Stimulated activated naive CD8-positive, alpha-beta T cell treated with anti-CD3 and anti-CD28 coated beads, Interleukin-15, Interleukin-2, amounts not matched to agents 100 ng/mL and 50 ng/mL, for 24 hours (primary cell): ENCODE measurements around the gene RIPOR3.
"Not testable (repeated sequence)": the region's sequence is repeated elsewhere in the genome, so short reads cannot be mapped to it uniquely, and the experiment has no call there.

Experiments
- H3K27ac Mint-ChIP-seq: one replicate; pipeline ENCODE4 v1.8.0; 2021; ENCODE audit warnings: mild to moderate bottlenecking, mixed read lengths
- H3K27me3 Mint-ChIP-seq: one replicate; pipeline ENCODE4 v1.8.0; 2021; ENCODE audit warnings: mixed read lengths
- H3K36me3 Mint-ChIP-seq: one replicate; pipeline ENCODE4 v1.8.0; 2021; ENCODE audit warnings: low read depth, mixed read lengths
- H3K4me1 Mint-ChIP-seq: one replicate; pipeline ENCODE4 v1.8.0; 2021; ENCODE audit warnings: low read depth, mixed read lengths
- H3K4me3 Mint-ChIP-seq: one replicate; pipeline ENCODE4 v1.8.0; 2021; ENCODE audit warnings: mild to moderate bottlenecking, mixed read lengths
- H3K9me3 Mint-ChIP-seq: one replicate; pipeline ENCODE4 v1.8.0; 2021; ENCODE audit warnings: mixed read lengths

RIPOR3 gene

GRCh38 chr20:50545126-50545525 lies 146.2 kb downstream of the RIPOR3 start:
- Mint-ChIP-seq H3K27ac (peak overlapping the region; percentile 87), H3K4me3 (no peak overlapping the region)

GRCh38 chr20:50543326-50543725 lies 148.0 kb downstream of the RIPOR3 start:
- Mint-ChIP-seq H3K36me3 (peaks cover 28% of the 10 kb centered on the region), H3K4me1 (peaks cover 48% of the 10 kb centered on the region), H3K4me3 (peak overlapping the region; percentile 10), H3K27ac (peak overlapping the region; percentile 69), H3K9me3 (no peaks in the 10 kb centered on the region), H3K27me3 (no peaks in the 10 kb centered on the region)

More at GRCh38 chr20:50545126-50545525, 146.2 kb downstream of the RIPOR3 start:
- Mint-ChIP-seq H3K27me3 (no peaks in the 10 kb centered on the region), H3K9me3 (no peaks in the 10 kb centered on the region), H3K36me3 (peaks cover 35% of the 10 kb centered on the region), H3K4me1 (peaks cover 40% of the 10 kb centered on the region)

- H3K27me3 Mint-ChIP-seq, result no peaks in the 10 kb centered on the region
- H3K9me3 Mint-ChIP-seq, result no peaks in the 10 kb centered on the region
- H3K4me1 Mint-ChIP-seq, result peaks cover 62% of the 10 kb centered on the region
- peak overlapping the region; percentile 17 for H3K4me3 Mint-ChIP-seq
- H3K27ac Mint-ChIP-seq, result peak overlapping the region; percentile 57
- peaks cover 37% of the 10 kb centered on the region for H3K36me3 Mint-ChIP-seq
Observed at GRCh38 chr20:50541606-50542041, 149.7 kb downstream of the RIPOR3 start.

GRCh38 chr20:50540620-50541605 lies 150.4 kb downstream of the RIPOR3 start:
- Mint-ChIP-seq H3K27me3 (no peaks in the 10 kb centered on the region), H3K27ac (peak overlapping the region; percentile 57), H3K9me3 (no peaks in the 10 kb centered on the region), H3K36me3 (peaks cover 29% of the 10 kb centered on the region), H3K4me3 (peak overlapping the region; percentile 17), H3K4me1 (peaks cover 69% of the 10 kb centered on the region)

- H3K27me3 Mint-ChIP-seq, H3K4me3 Mint-ChIP-seq, H3K9me3 Mint-ChIP-seq: not testable (repeated sequence)
- Mint-ChIP-seq H3K27ac (peak overlapping the region; percentile 14), H3K4me1 (peaks cover 78% of the 10 kb centered on the region), H3K36me3 (peaks cover 27% of the 10 kb centered on the region)
Observed at GRCh38 chr20:50539798-50540197, 151.5 kb downstream of the RIPOR3 start.

GRCh38 chr20:50538276-50538675 lies 153.1 kb downstream of the RIPOR3 start:
- H3K9me3 Mint-ChIP-seq, result no peaks in the 10 kb centered on the region
- H3K4me1 Mint-ChIP-seq, result peaks cover 78% of the 10 kb centered on the region
- peak overlapping the region; percentile 34 for H3K27ac Mint-ChIP-seq
- no peaks in the 10 kb centered on the region for H3K27me3 Mint-ChIP-seq
- no peak overlapping the region for H3K4me3 Mint-ChIP-seq
- H3K36me3 Mint-ChIP-seq, result peaks cover 26% of the 10 kb centered on the region

- Mint-ChIP-seq H3K4me3 (no peak overlapping the region), H3K27ac (peak overlapping the region; percentile 34), H3K36me3 (peaks cover 25% of the 10 kb centered on the region), H3K27me3 (no peaks in the 10 kb centered on the region), H3K9me3 (no peaks in the 10 kb centered on the region), H3K4me1 (peaks cover 78% of the 10 kb centered on the region)
Observed at GRCh38 chr20:50537546-50538201, 153.7 kb downstream of the RIPOR3 start.

GRCh38 chr20:50536333-50536732 lies 155.0 kb downstream of the RIPOR3 start:
- Mint-ChIP-seq H3K36me3 (peaks cover 25% of the 10 kb centered on the region), H3K27me3 (no peaks in the 10 kb centered on the region), H3K4me3 (no peak overlapping the region), H3K9me3 (no peaks in the 10 kb centered on the region), H3K4me1 (peaks cover 76% of the 10 kb centered on the region), H3K27ac (peak overlapping the region; percentile 13)
